Measurements from ENCODE around the gene SUV39H1. TPM values are rescaled to one million over a fixed set of nuclear protein-coding genes. Genes with fewer than 3 reads are reported as not detected.
A peak's percentile ranks its signal among the peaks of the same experiment; 100 is the strongest.
"Not testable (repeated sequence)": the region's sequence is repeated elsewhere in the genome, so short reads cannot be mapped to it uniquely, and the experiment has no call there.

The SUV39H1 gene
- total RNA-seq, 1 experiment from 2014 or later: 16.5 TPM

GRCh38 chrX:48649102-48649501, 47.4 kb upstream of the SUV39H1 start:
- TF ChIP-seq CBFB (CRISPR knock-in tag; IDR thresholded peaks at IDR 0.05; ENCODE audit: low read depth) (no peak), JUN (CRISPR knock-in tag; IDR thresholded peaks at IDR 0.05) (no peak), HMGA2 (CRISPR knock-in tag; IDR thresholded peaks at IDR 0.05) (no peak), GRHL2 (CRISPR knock-in tag; IDR thresholded peaks at IDR 0.05; ENCODE audit: insufficient replicate concordance, severe bottlenecking) (no peak), TCF7 (CRISPR knock-in tag; IDR thresholded peaks at IDR 0.05; ENCODE audit: low read depth) (no peak), SOX15 (CRISPR knock-in tag; IDR thresholded peaks at IDR 0.05) (no peak), OVOL2 (CRISPR knock-in tag; IDR thresholded peaks at IDR 0.05; ENCODE audit: borderline replicate concordance) (no peak), ZNF512 (CRISPR knock-in tag; IDR thresholded peaks at IDR 0.05; ENCODE audit: borderline replicate concordance) (no peak), ATF6 (CRISPR knock-in tag; IDR thresholded peaks at IDR 0.05) (no peak), SMAD4 (CRISPR knock-in tag; IDR thresholded peaks at IDR 0.05) (no peak), ZNF423 (CRISPR knock-in tag; IDR thresholded peaks at IDR 0.05) (no peak), ZNF263 (CRISPR knock-in tag; IDR thresholded peaks at IDR 0.05; ENCODE audit: low read depth) (no peak), ARID4B (CRISPR knock-in tag; IDR thresholded peaks at IDR 0.05; ENCODE audit: borderline replicate concordance) (no peak), TEAD1 (CRISPR knock-in tag; IDR thresholded peaks at IDR 0.05) (no peak), ZBTB21 (CRISPR knock-in tag; IDR thresholded peaks at IDR 0.05; ENCODE audit: borderline replicate concordance) (no peak), ETV6 (CRISPR knock-in tag; IDR thresholded peaks at IDR 0.05) (no peak), CDX4 (CRISPR knock-in tag; IDR thresholded peaks at IDR 0.05; ENCODE audit: borderline replicate concordance) (no peak), CREM (CRISPR knock-in tag; IDR thresholded peaks at IDR 0.05) (no peak)
- ATAC-seq: no peak
- Mint-ChIP-seq H3K36me3 (no peaks in the 10 kb centered on the region), H3K4me3 (no peak overlapping the region), H3K4me1 (peaks cover 22% of the 10 kb centered on the region), H3K9me3 (no peaks in the 10 kb centered on the region), H3K27me3 (ENCODE audit: low read depth) (peaks cover 31% of the 10 kb centered on the region), H3K27ac (no peak overlapping the region; the same call in 1 of the 2 replicates)
- DNase-seq (ENCODE audit: low spot score): no peak
- CTCF ChIA-PET: interaction anchor here (0.9 to 1.3 kb wide), 5 partner anchors 43 to 288 kb away, joined by 3 to 4 read pairs (median 3); partner anchors contain the start of gene HDAC6
- POLR2A ChIA-PET: interaction anchor here (1.7 kb wide), 1 partner anchor 27 kb away, joined by 5 read pairs; no protein-coding TSS in a partner anchor

GRCh38 chrX:48652055-48652579, 44.4 kb upstream of the SUV39H1 start:
- H3K4me3 Mint-ChIP-seq; CTCF ChIA-PET; ATAC-seq; H3K27ac Mint-ChIP-seq; H3K36me3 Mint-ChIP-seq; H3K9me3 Mint-ChIP-seq; DNase-seq (ENCODE audit: low spot score); POLR2A ChIA-PET: not testable (repeated sequence)
- peaks cover 29% of the 10 kb centered on the region for H3K4me1 Mint-ChIP-seq
- H3K27me3 Mint-ChIP-seq (ENCODE audit: low read depth): peaks cover 28% of the 10 kb centered on the region

GRCh38 chrX:48654746-48655145, 41.8 kb upstream of the SUV39H1 start:
- Mint-ChIP-seq H3K4me1 (peaks cover 17% of the 10 kb centered on the region), H3K27me3 (ENCODE audit: low read depth) (peaks cover 21% of the 10 kb centered on the region), H3K4me3 (0 out of 2 replicates have a peak overlapping the region, but pooled peaks have one; percentile 10), H3K27ac (peak overlapping the region; percentile 68; the same call in 1 of the 2 replicates)
- POLR2A ChIA-PET; DNase-seq (ENCODE audit: low spot score); ATAC-seq; H3K36me3 Mint-ChIP-seq; CTCF ChIA-PET; H3K9me3 Mint-ChIP-seq: not testable (repeated sequence)

- POLR2A ChIA-PET; CTCF ChIA-PET; H3K4me1 Mint-ChIP-seq; H3K36me3 Mint-ChIP-seq; ATAC-seq; DNase-seq (ENCODE audit: low spot score); H3K4me3 Mint-ChIP-seq; H3K27me3 Mint-ChIP-seq (ENCODE audit: low read depth); H3K27ac Mint-ChIP-seq: not testable (repeated sequence)
- H3K9me3 Mint-ChIP-seq: peaks cover 15% of the 10 kb centered on the region
Measured at GRCh38 chrX:48659686-48660085, 36.8 kb upstream of the SUV39H1 start.

All from WTC11 (cell line).